Lower leg skin (tissue), 4 donors: Measurements from ENCODE around the gene DCANP1. TPM values are rescaled to one million over a fixed set of nuclear protein-coding genes. Genes with fewer than 3 reads are reported as not detected.

Experiments
- DNase-seq, 2 donors: peaks; one replicate each; pipeline ENCODE4 v3.0.0-alpha.2; 2019; ENCODE audit warnings: low spot score in 2 of 2
- H3K4me3 ChIP-seq: fragments of 200-600 bp; sonication (generic); 2 replicates; pipeline ENCODE4 v1.5.1; 2017; ENCODE audit warnings: mild to moderate bottlenecking, low read depth; ENCODE audit not compliant: poor library complexity, severe bottlenecking
- CTCF ChIP-seq, 3 donors: fragments of 450-650 bp; IDR thresholded peaks; one replicate each; pipeline ENCODE4 v1.5.1; 2016; ENCODE audit warnings: antibody characterized with exemption in 3 of 3, mild to moderate bottlenecking in 3 of 3, moderate library complexity in 2 of 3
- POLR2A ChIP-seq, 2 donors: fragments of 450-650 bp; IDR thresholded peaks; one replicate each; pipeline ENCODE4 v1.6.1; 2016 to 2017; ENCODE audit warnings: antibody characterized with exemption in 2 of 2, mild to moderate bottlenecking in 1 of 2, moderate library complexity in 1 of 2
- WGBS, 2 donors: methylation state at CpG; one replicate each; pipeline ENCODE4 v1.1.5; 2018; 5-methylcytosine and 5-hydroxymethylcytosine counted together
- intact Hi-C: fragments of 100-400 bp; cut with DNase I; formaldehyde crosslinking; loops from one replicate; pipeline ENCODE4 v1.15.0; 2023; ENCODE audit warnings: low total_unique reads
- total RNA-seq, 4 donors: library from RNA; depleted of rRNA; stranded (reverse); fragments of >200 nt; gene quantifications; one replicate each; pipeline ENCODE4 v1.1.0, GENCODE V29; 2016

The DCANP1 gene
- total RNA-seq, 4 donors from 2014 or later, result not detected

GRCh38 chr5:135467871-135468485 is 20.8 kb upstream of the DCANP1 start:
- 91 to 93% methylated on average over 4 of the region's 4 CpGs for WGBS, 2 donors
- TF ChIP-seq CTCF (IDR thresholded peaks at IDR 0.05) (no peak), POLR2A (IDR thresholded peaks at IDR 0.05) (no peak)
- no peak overlapping the region for H3K4me3 ChIP-seq
- no peak for DNase-seq
- intact Hi-C loops, result loop anchor here (2.0 to 10.0 kb wide), 2 partner anchors 85 to 357 kb away; no protein-coding TSS in a partner anchor

- intact Hi-C loops, result loop anchor here (2.0 to 10.0 kb wide), 2 partner anchors 86 to 358 kb away; no protein-coding TSS in a partner anchor
- TF ChIP-seq CTCF (IDR thresholded peaks at IDR 0.05), result no peak
- no peak for TF ChIP-seq POLR2A (IDR thresholded peaks at IDR 0.05)
- WGBS, 2 donors, result 85 to 89% methylated on average over 14 to 15 of the region's 15 CpGs
- DNase-seq, result no peak
- H3K4me3 ChIP-seq, result no peak overlapping the region
Measured at GRCh38 chr5:135467051-135467625, 20.0 kb upstream of the DCANP1 start.

- DNase-seq, result peak; percentile 49 to 95
- no peak overlapping the region for H3K4me3 ChIP-seq
- WGBS, 2 donors, result 28 to 29% methylated on average over 36 to 39 of the region's 43 CpGs
- no peak for TF ChIP-seq CTCF (IDR thresholded peaks at IDR 0.05)
- intact Hi-C loops, result loop anchor here (2.0 to 10.0 kb wide), 2 partner anchors 86 to 358 kb away; no protein-coding TSS in a partner anchor
Measured at GRCh38 chr5:135466178-135467050, 19.3 kb upstream of the DCANP1 start.

GRCh38 chr5:135465391-135466122 is 18.4 kb upstream of the DCANP1 start:
- intact Hi-C loops, result loop anchor here (2.0 to 10.0 kb wide), 2 partner anchors 87 to 359 kb away; no protein-coding TSS in a partner anchor

More at GRCh38 chr5:135465391-135466122, 18.4 kb upstream of the DCANP1 start:
- no peak overlapping the region for H3K4me3 ChIP-seq
- no peak for DNase-seq
- 65 to 72% methylated on average over 12 of the region's 12 CpGs for WGBS, 2 donors
- TF ChIP-seq CTCF (IDR thresholded peaks at IDR 0.05) (no peak), POLR2A (IDR thresholded peaks at IDR 0.05) (no peak)
